GM12878 (cell line): ENCODE data around the gene VWA7. TPM values are rescaled to one million over a fixed set of nuclear protein-coding genes. Genes with fewer than 3 reads are reported as not detected.

ENCODE experiments used
- ATAC-seq: fragments of 200-7000 bp; cut with Tn5 transposase; 3 replicates; pipeline ENCODE4 v1.9.1; 2020; ENCODE audit warnings: mild to moderate bottlenecking, moderate library complexity
- BruUV-seq: library from RNA; stranded (reverse); fragments of 400-500 nt; replicated peaks from 2 replicates; lab custom pipeline; 2021; lab: Mats Ljungman, UMichigan
- CTCF ChIA-PET: fragments of 300-600 bp; sonication (Branson Sonifier 250); formaldehyde crosslinking; extraction: SDS; loops from one replicate; lab custom pipeline; 2021; ENCODE audit warnings: inconsistent platforms; lab: Yijun Ruan, JAX
- POLR2A ChIA-PET: fragments of 350-600 bp; formaldehyde crosslinking; extraction: SDS; loops from one replicate; lab custom pipeline; 2021; ENCODE audit warnings: inconsistent platforms; lab: Charles Lee
- RAD21 ChIA-PET: fragments of 300-600 bp; sonication (Branson Sonifier 250); formaldehyde crosslinking; loops from one replicate; lab custom pipeline; 2023; ENCODE audit warnings: antibody characterized with exemption; ENCODE audit not compliant: unreplicated experiment; lab: Charles Lee
- SMC1A ChIA-PET: fragments of 300-600 bp; sonication (Branson Sonifier 250); formaldehyde crosslinking; loops from one replicate; lab custom pipeline; 2023; ENCODE audit not compliant: unreplicated experiment, uncharacterized antibody; lab: Charles Lee
- DNase-seq: peaks from one replicate; pipeline ENCODE4 v3.0.0-alpha.2; 2011; ENCODE audit warnings: low read depth, low spot score
- FAIRE-seq: peaks from 3 replicates; lab custom pipeline; 2011; peaks lifted over from hg19 to GRCh38; lab: Jason Lieb, UNC
- H2AFZ ChIP-seq: 2 replicates; pipeline ENCODE4 v1.6.0; 2011; ENCODE audit warnings: low read depth, low read length, control low read depth; ENCODE audit not compliant: control insufficient read depth
- H3K27ac ChIP-seq: 2 replicates; pipeline ENCODE4 v1.5.1; 2011; ENCODE audit warnings: control low read depth; ENCODE audit not compliant: control insufficient read depth, insufficient read depth
- H3K27me3 ChIP-seq, 2 experiments: replicated peaks in 1 of 2; 2 replicates each; pipeline versions ENCODE4 v1.6.0 to v1.6.1; 2011; ENCODE audit warnings: low read length in 1 of 2; ENCODE audit not compliant: control insufficient read depth in 2 of 2, insufficient read depth in 2 of 2
- H3K36me3 ChIP-seq, 2 experiments: 2 replicates each; pipeline ENCODE4 v1.5.1; 2011; ENCODE audit warnings: low read length in 1 of 2; ENCODE audit not compliant: control insufficient read depth in 2 of 2, insufficient read depth in 2 of 2
- H3K4me1 ChIP-seq: 2 replicates; pipeline ENCODE4 v1.6.1; 2011; ENCODE audit warnings: mild to moderate bottlenecking, low read length, moderate library complexity, mixed read lengths; ENCODE audit not compliant: control insufficient read depth, insufficient read depth
- H3K4me2 ChIP-seq: 2 replicates; pipeline ENCODE4 v1.6.0; 2011; ENCODE audit warnings: control low read depth; ENCODE audit not compliant: control insufficient read depth, insufficient read depth
- H3K4me3 ChIP-seq: fragments of 200-600 bp; sonication (generic); 2 replicates; pipeline ENCODE4 v1.5.1; 2016
- H3K79me2 ChIP-seq: 2 replicates; pipeline ENCODE4 v1.6.0; 2011; ENCODE audit warnings: low read length; ENCODE audit not compliant: control insufficient read depth, insufficient read depth
- H3K9ac ChIP-seq: 2 replicates; pipeline ENCODE4 v1.8.0; 2011; ENCODE audit warnings: low read length, control low read depth, mixed read lengths; ENCODE audit not compliant: control insufficient read depth, insufficient read depth
- H3K9me3 ChIP-seq: replicated peaks from 3 replicates; pipeline ENCODE4 v1.5.1; 2011; ENCODE audit warnings: mild to moderate bottlenecking, low read length; ENCODE audit not compliant: control insufficient read depth, insufficient read depth
- H4K20me1 ChIP-seq: 2 replicates; pipeline ENCODE4 v1.6.0; 2011; ENCODE audit not compliant: control insufficient read depth, insufficient read depth
- BMI1 ChIP-seq: fragments of 450-650 bp; IDR thresholded peaks from 2 replicates; pipeline ENCODE4 v1.6.1; 2016; ENCODE audit warnings: mild to moderate bottlenecking, moderate library complexity, borderline replicate concordance
- CREB1 ChIP-seq: IDR thresholded peaks from 2 replicates; pipeline ENCODE4 v1.6.1; 2012; ENCODE audit warnings: low read depth, mild to moderate bottlenecking, inconsistent platforms
- EED ChIP-seq: sonication (generic); IDR thresholded peaks from 2 replicates; pipeline ENCODE4 v1.6.1; 2016; ENCODE audit warnings: antibody characterized with exemption, low read depth
- HDGF ChIP-seq: fragments of 450-650 bp; IDR thresholded peaks from 2 replicates; pipeline ENCODE4 v1.6.1; 2016; ENCODE audit warnings: antibody characterized with exemption
- KLF5 ChIP-seq: fragments of 450-650 bp; IDR thresholded peaks from 2 replicates; pipeline ENCODE4 v1.6.1; 2014; ENCODE audit warnings: mild to moderate bottlenecking; ENCODE audit not compliant: partially characterized antibody
- NR2F1 ChIP-seq: fragments of 450-650 bp; conservative IDR thresholded peaks from 2 replicates; pipeline ENCODE4 v1.6.1; 2017; ENCODE audit warnings: mild to moderate bottlenecking
- RAD21 ChIP-seq: IDR thresholded peaks from 2 replicates; pipeline ENCODE4 v1.6.1; 2011; ENCODE audit warnings: mild to moderate bottlenecking, low read depth, low read length, moderate library complexity; ENCODE audit not compliant: insufficient read depth
- RCOR1 ChIP-seq: conservative IDR thresholded peaks from 2 replicates; pipeline ENCODE4 v1.6.1; 2012; ENCODE audit warnings: low read depth, low read length, improper control_type of control experiment
- TCF3 ChIP-seq: IDR thresholded peaks from 2 replicates; pipeline ENCODE4 v1.6.1; 2012; ENCODE audit warnings: low read depth, mild to moderate bottlenecking, low read length, borderline replicate concordance; ENCODE audit not compliant: insufficient read depth
- ZNF217 ChIP-seq: fragments of 450-650 bp; IDR thresholded peaks from 2 replicates; pipeline ENCODE4 v1.6.1; 2017; ENCODE audit warnings: antibody characterized with exemption, mild to moderate bottlenecking
- ZNF24 ChIP-seq: fragments of 450-650 bp; IDR thresholded peaks from 2 replicates; pipeline ENCODE4 v1.6.1; 2017; ENCODE audit warnings: antibody characterized with exemption, mild to moderate bottlenecking
- WGBS: methylation state at CpG from one replicate; pipeline ENCODE4 v1.1.6; 2016; ENCODE audit warnings: low lambda C conversion rate; ENCODE audit not compliant: insufficient replicate concordance, insufficient coverage; ENCODE audit errors: missing lambda C conversion rate; 5-methylcytosine and 5-hydroxymethylcytosine counted together
- in situ Hi-C: fragments of 300-500 bp; cut with MboI; formaldehyde crosslinking; loops from 9 replicates; pipeline ENCODE4 v1.14.3; 2018; ENCODE audit warnings: mixed read lengths
- intact Hi-C: fragments of 100-400 bp; cut with micrococcal nuclease; formaldehyde crosslinking; loops from one replicate; pipeline ENCODE4 v1.14.2; 2022; ENCODE audit not compliant: unreplicated experiment
- polyA plus RNA-seq, 11 experiments: library from polyadenylated mRNA; depleted of rRNA in 4 of 11; unstranded in 6 of 11; stranded (reverse) in 5 of 11; fragments of >200 nt; fragmentation: Nextera tagmentation in 4 of 11; fragmentation: Illumina TruSeq in 1 of 11; extraction: Ambion mirVana in 4 of 11; extraction: Trizol in 1 of 11; gene quantifications; 1 replicate in 1 of 11; 2 replicates in 10 of 11; pipeline versions ENCODE4 v1.2.1 to v1.2.3, GENCODE V29; 2011 to 2016; ENCODE audit warnings: inconsistent platforms in 2 of 11, missing spikeins in 2 of 11, low read depth in 1 of 11
- total RNA-seq, 4 experiments: library from RNA; depleted of rRNA in 3 of 4; stranded (reverse); fragments of >200 nt in 3 of 4; fragmentation: Illumina TruSeq in 1 of 4; extraction: Trizol in 1 of 4; gene quantifications; 2 replicates each; pipeline versions ENCODE4 v1.2.1 to v1.2.3, GENCODE V29; 2013 to 2021
- TF ChIP-seq, protein P1 (sequence below), 3 experiments: IDR thresholded peaks in 2 of 3; conservative IDR thresholded peaks in 1 of 3; 2 replicates each; pipeline ENCODE4 v1.5.1; 2011; ENCODE audit warnings: low read depth in 3 of 3, low read length in 3 of 3, mild to moderate bottlenecking in 3 of 3, control low read depth in 2 of 3, moderate library complexity in 2 of 3, inconsistent platforms in 1 of 3, mixed read lengths in 1 of 3; ENCODE audit not compliant: control insufficient read depth in 2 of 3, insufficient read depth in 1 of 3; ENCODE audit errors: extremely low read depth in 1 of 3
- TF ChIP-seq, protein P2 (sequence below): IDR thresholded peaks from 2 replicates; pipeline ENCODE4 v1.6.1; 2011; ENCODE audit warnings: mild to moderate bottlenecking, low read depth, low read length, moderate library complexity; ENCODE audit not compliant: insufficient replicate concordance

VWA7 gene
- total and polyA plus RNA-seq, 10 of the 15 experiments (the other 5 are each of a cell fraction or from before 2014, with no cell fraction given): 0.11 to 3.1 (median 1.2) TPM; not detected in 1

DNA sequence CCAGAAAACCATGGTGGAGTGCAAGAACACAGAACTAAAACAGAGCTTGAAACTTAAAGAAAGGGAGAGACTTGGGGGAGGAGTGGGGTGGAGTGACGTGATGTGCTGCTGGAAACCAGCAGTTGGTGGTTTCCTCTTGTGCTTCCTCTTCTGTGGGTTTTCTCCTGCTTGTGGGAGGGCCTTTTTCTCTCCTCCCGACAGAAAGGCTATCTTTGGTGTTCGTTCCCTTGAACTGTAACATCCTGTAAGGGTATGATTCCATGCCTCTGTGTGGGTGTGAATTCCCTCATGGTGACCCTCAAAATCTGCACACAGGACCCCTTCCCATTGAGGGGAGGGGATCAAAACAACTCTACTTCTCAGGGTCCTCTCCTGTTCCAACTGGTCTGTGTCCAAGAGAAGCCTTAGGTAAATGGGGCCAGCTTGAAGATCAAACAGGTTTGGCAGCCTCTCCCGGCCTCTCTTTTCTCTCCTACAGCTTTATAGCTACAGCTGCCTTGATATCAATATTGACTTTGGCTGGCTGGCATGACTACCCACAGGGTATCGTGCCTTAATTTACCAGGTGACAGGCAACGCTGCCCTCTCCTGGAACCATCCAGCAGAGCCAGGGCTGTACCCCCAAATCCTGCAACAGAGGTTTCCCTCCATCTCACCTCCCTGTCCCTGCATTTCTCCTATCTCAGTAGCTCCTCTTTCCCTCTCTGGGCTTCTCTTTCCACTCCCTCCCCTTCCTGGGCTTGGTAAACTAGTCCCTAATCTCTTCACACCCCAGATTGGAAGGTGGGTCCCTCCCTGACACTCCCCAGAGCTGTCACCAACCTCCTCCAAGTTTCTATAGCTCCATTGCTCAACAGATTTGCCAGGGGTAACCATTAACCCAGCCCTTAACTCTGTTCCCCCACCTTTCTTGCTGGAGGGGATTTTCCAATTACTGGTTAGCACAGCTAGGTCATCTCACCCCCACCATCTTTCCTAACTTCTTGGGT lies 38.8 kb downstream of the VWA7 start (continued):
- TF ChIP-seq ZNF217 (no peak), EED (peak; percentile 99), NR2F1 (no peak), TCF3 (no peak)
- TF ChIP-seq, protein P1, sequence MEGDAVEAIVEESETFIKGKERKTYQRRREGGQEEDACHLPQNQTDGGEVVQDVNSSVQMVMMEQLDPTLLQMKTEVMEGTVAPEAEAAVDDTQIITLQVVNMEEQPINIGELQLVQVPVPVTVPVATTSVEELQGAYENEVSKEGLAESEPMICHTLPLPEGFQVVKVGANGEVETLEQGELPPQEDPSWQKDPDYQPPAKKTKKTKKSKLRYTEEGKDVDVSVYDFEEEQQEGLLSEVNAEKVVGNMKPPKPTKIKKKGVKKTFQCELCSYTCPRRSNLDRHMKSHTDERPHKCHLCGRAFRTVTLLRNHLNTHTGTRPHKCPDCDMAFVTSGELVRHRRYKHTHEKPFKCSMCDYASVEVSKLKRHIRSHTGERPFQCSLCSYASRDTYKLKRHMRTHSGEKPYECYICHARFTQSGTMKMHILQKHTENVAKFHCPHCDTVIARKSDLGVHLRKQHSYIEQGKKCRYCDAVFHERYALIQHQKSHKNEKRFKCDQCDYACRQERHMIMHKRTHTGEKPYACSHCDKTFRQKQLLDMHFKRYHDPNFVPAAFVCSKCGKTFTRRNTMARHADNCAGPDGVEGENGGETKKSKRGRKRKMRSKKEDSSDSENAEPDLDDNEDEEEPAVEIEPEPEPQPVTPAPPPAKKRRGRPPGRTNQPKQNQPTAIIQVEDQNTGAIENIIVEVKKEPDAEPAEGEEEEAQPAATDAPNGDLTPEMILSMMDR (IDR thresholded peaks at IDR 0.05 in 2 of 3, conservative IDR thresholded peaks at IDR 0.05 in 1 of 3; ENCODE audit: control insufficient read depth in 2 of 3, extremely low read depth in 1 of 3, insufficient read depth in 1 of 3, low read depth in 3 of 3, low read length in 3 of 3): peak; percentile 28 to 32 (median 30); a peak in 2 of 6 replicates
- TF ChIP-seq, all 136 proteins: peak for 38

DNA sequence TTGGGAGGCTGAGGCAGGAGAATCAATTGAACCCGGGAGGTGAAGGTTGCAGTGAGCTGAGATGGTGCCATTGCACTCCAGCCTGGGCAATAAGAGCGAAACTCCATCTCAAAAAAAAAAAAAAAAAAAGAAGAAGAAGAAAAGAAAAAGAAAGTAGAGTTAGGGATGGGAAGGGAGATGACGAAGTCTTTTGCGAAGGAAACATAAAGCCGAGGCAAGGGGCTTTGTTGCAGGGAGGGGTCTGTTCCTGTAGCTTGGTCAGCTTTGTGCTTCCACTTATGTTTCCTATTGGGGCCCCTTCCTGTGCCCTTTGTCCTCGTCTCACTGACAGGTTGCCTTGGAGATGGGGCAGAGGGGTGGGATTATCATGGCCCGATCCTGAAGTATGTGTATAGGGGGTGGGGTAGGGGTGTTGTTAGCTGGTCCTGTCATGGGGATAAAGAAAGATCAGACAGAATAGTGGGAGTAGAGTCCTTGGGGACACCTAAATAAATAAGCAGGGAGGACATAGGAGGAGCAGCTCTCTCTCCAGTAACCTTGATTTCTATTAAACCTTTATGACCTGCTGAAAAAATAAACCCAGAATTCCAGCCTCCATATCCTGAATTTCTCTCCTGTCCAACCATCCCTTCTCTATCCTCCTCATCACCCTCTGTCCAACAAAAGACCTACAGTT lies 39.7 kb downstream of the VWA7 start:
- SMC1A ChIA-PET: interaction anchor here (0.9 to 6.3 kb wide), 23 partner anchors 9 to 243 kb away, joined by 3 to 45 read pairs (median 6); partner anchors contain the start of genes ABHD16A, DDAH2, GPANK1 and HSPA1B
- Histone ChIP-seq H2AFZ (no peak overlapping the region), H3K9ac (peak overlapping the region; percentile 98), H3K9me3 (no peaks in the 10 kb centered on the region), H3K27me3 (no peaks in the 10 kb centered on the region), H3K36me3 (peaks cover 6 to 10% of the 10 kb centered on the region in 2 experiments; a peak in 3 of 4 replicates), H3K4me1 (peaks cover 28% of the 10 kb centered on the region), H3K4me3 (peak overlapping the region; percentile 100), H3K27ac (peak overlapping the region; percentile 99), H3K79me2 (peaks cover 51% of the 10 kb centered on the region), H4K20me1 (0 out of 2 replicates have a peak, but pooled peaks cover 4% of the 10 kb centered on the region), H3K4me2 (peak overlapping the region; percentile 73)
- intact Hi-C loops (loop anchor here (5.0 kb wide), 1 partner anchor 70 kb away; the partner anchor contains the start of genes CSNK2B and LY6G5B), in situ Hi-C loops (no loop called here)
- CTCF ChIA-PET: interaction anchor here (0.8 to 15.8 kb wide), 22 partner anchors 9 to 191 kb away, joined by 3 to 208 read pairs (median 5); partner anchors contain the start of genes ABHD16A, AIF1, ATP6V1G2 and DDAH2
- DNase-seq (no peak), FAIRE-seq (no peak), ATAC-seq (0 out of 3 replicates have a peak, but pooled peaks have one; percentile 2)
- RAD21 ChIA-PET: interaction anchor here (0.6 to 6.0 kb wide), 19 partner anchors 7 to 458 kb away, joined by 3 to 53 read pairs (median 7); partner anchors contain the start of genes ABHD16A, AIF1, DDAH2 and DDX39B
- no TSS peak for BruUV-seq
- POLR2A ChIA-PET: interaction anchor here (0.6 to 9.7 kb wide), 21 partner anchors 8 to 439 kb away, joined by 3 to 158 read pairs (median 9); partner anchors contain the start of genes ABHD16A, BAG6, C6orf47 and DDAH2
- 17% methylated on average over 6 of the region's 7 CpGs for WGBS
- TF ChIP-seq RAD21: no peak
- 0 out of 2 replicates have a peak, but pooled peaks have one; percentile 31 for TF ChIP-seq HDGF
- TF ChIP-seq CREB1: no peak
- TF ChIP-seq ZNF24: no peak
- TF ChIP-seq RCOR1: no peak
- TF ChIP-seq KLF5: no peak
- TF ChIP-seq BMI1: 0 out of 2 replicates have a peak, but pooled peaks have one; percentile 12
- TF ChIP-seq TCF3: no peak
- TF ChIP-seq, protein P2, sequence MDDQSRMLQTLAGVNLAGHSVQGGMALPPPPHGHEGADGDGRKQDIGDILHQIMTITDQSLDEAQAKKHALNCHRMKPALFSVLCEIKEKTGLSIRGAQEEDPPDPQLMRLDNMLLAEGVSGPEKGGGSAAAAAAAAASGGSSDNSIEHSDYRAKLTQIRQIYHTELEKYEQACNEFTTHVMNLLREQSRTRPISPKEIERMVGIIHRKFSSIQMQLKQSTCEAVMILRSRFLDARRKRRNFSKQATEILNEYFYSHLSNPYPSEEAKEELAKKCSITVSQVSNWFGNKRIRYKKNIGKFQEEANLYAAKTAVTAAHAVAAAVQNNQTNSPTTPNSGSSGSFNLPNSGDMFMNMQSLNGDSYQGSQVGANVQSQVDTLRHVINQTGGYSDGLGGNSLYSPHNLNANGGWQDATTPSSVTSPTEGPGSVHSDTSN: no peak
